Measurements from ENCODE around the gene CIAO2A.

GRCh38 chr15:64095795-64096667, 2.4 kb upstream of the CIAO2A start, which contains the start of gene SNX1:
- no peak for TF ChIP-seq GATA3 (IDR thresholded peaks at IDR 0.05; ENCODE audit: low read depth, low read length)
- no peak for TF ChIP-seq GATA2 (IDR thresholded peaks at IDR 0.05; ENCODE audit: low read depth, low read length)

Data from SH-SY5Y (cell line).